Liver (tissue), 9 donors: ENCODE data around the gene FBXO10. TPM values are rescaled to one million over a fixed set of nuclear protein-coding genes. Genes with fewer than 3 reads are reported as not detected.

Experiments
- DNase-seq: peaks from one replicate; pipeline ENCODE4 v3.0.0-alpha.2; 2017; ENCODE audit warnings: low spot score
- H3K27ac ChIP-seq, 2 donors: one replicate each; pipeline ENCODE4 v1.7.0; 2013; ENCODE audit warnings: inconsistent platforms in 2 of 2, low read length in 2 of 2, control low read depth in 1 of 2, low read depth in 1 of 2, mild to moderate bottlenecking in 1 of 2
- H3K27me3 ChIP-seq, 4 donors: one replicate each; pipeline versions ENCODE4 v1.6.1 to v1.7.0; 2013; ENCODE audit warnings: low read length in 3 of 4, inconsistent platforms in 1 of 4, mild to moderate bottlenecking in 1 of 4, moderate library complexity in 1 of 4; ENCODE audit not compliant: control insufficient read depth in 4 of 4, insufficient read depth in 4 of 4
- H3K36me3 ChIP-seq, 4 donors: one replicate each; pipeline versions ENCODE4 v1.6.1 to v1.7.0; 2013; ENCODE audit warnings: low read length in 3 of 4, mild to moderate bottlenecking in 3 of 4, low read depth in 1 of 4, moderate library complexity in 1 of 4; ENCODE audit not compliant: control insufficient read depth in 4 of 4, insufficient read depth in 3 of 4
- H3K4me1 ChIP-seq, 4 donors: one replicate each; pipeline versions ENCODE4 v1.6.1 to v1.7.0; 2013; ENCODE audit warnings: low read length in 3 of 4, mild to moderate bottlenecking in 3 of 4, moderate library complexity in 1 of 4; ENCODE audit not compliant: control insufficient read depth in 4 of 4, insufficient read depth in 4 of 4
- H3K4me3 ChIP-seq, 3 donors: one replicate each; pipeline versions ENCODE4 v1.6.1 to v1.7.0; 2013; ENCODE audit warnings: low read length in 3 of 3, control low read depth in 1 of 3, low read depth in 1 of 3, mild to moderate bottlenecking in 1 of 3
- H3K9ac ChIP-seq, 2 donors: one replicate each; pipeline ENCODE4 v1.7.0; 2013; ENCODE audit warnings: low read length in 2 of 2, mild to moderate bottlenecking in 2 of 2, moderate library complexity in 2 of 2, control low read depth in 1 of 2, low read depth in 1 of 2
- H3K9me3 ChIP-seq, 4 donors: one replicate each; pipeline versions ENCODE4 v1.6.1 to v1.7.0; 2013; ENCODE audit warnings: low read length in 3 of 4; ENCODE audit not compliant: control insufficient read depth in 4 of 4
- FOXA1 ChIP-seq: IDR thresholded peaks from 2 replicates; pipeline ENCODE4 v1.6.1; 2016; ENCODE audit warnings: antibody characterized with exemption
- GABPA ChIP-seq, 2 donors: IDR thresholded peaks in 1 of 2; conservative IDR thresholded peaks in 1 of 2; 2 replicates each; pipeline ENCODE4 v1.6.1; 2016; ENCODE audit warnings: antibody characterized with exemption in 2 of 2, mild to moderate bottlenecking in 1 of 2, moderate library complexity in 1 of 2
- HNF4G ChIP-seq: IDR thresholded peaks from 2 replicates; pipeline ENCODE4 v1.6.1; 2016; ENCODE audit warnings: antibody characterized with exemption
- RAD21 ChIP-seq, 2 donors: IDR thresholded peaks; 2 replicates each; pipeline ENCODE4 v1.6.1; 2016; ENCODE audit warnings: antibody characterized with exemption in 2 of 2, mild to moderate bottlenecking in 2 of 2
- RXRA ChIP-seq, 2 donors: IDR thresholded peaks; 2 replicates each; pipeline ENCODE4 v1.6.1; 2017 to 2018; ENCODE audit warnings: antibody characterized with exemption in 2 of 2, mild to moderate bottlenecking in 1 of 2
- TAF1 ChIP-seq: conservative IDR thresholded peaks from 2 replicates; pipeline ENCODE4 v1.6.1; 2016; ENCODE audit warnings: antibody characterized with exemption, mild to moderate bottlenecking
- WGBS: extraction: QIAGEN DNeasy Blood & Tissue Kit; methylation state at CpG from one replicate; pipeline ENCODE4 v1.1.7; 2013; 5-methylcytosine and 5-hydroxymethylcytosine counted together
- polyA plus RNA-seq, 2 donors: library from polyadenylated mRNA; stranded (reverse) in 1 of 2; unstranded in 1 of 2; fragments of 200-250 nt in 1 of 2; fragments of >200 nt in 1 of 2; fragmentation: Nextera tagmentation in 1 of 2; extraction: Ambion mirVana in 1 of 2; gene quantifications; one replicate each; pipeline versions ENCODE4 v1.2.1 to v1.2.3, GENCODE V29; 2013 to 2015
- total RNA-seq, 2 donors: library from RNA; depleted of rRNA; stranded (reverse); fragments of >200 nt; gene quantifications; one replicate each; pipeline ENCODE4 v1.2.3, GENCODE V29; 2014
- TF ChIP-seq, protein P1 (sequence below): IDR thresholded peaks from 2 replicates; pipeline ENCODE4 v1.6.1; 2016; ENCODE audit warnings: antibody characterized with exemption
- TF ChIP-seq, protein P2 (sequence below): fragments of 150-350 bp; IDR thresholded peaks from 2 replicates; pipeline ENCODE4 v1.5.1; 2017; ENCODE audit warnings: improper control_type of control experiment, low read depth, low read length; ENCODE audit not compliant: missing input control
- TF ChIP-seq, protein P3 (sequence below): IDR thresholded peaks from 2 replicates; pipeline ENCODE4 v1.6.1; 2016; ENCODE audit warnings: antibody characterized with exemption
- TF ChIP-seq, protein P4 (sequence below): IDR thresholded peaks from 2 replicates; pipeline ENCODE4 v1.6.1; 2016; ENCODE audit warnings: antibody characterized with exemption, mild to moderate bottlenecking
- donor health status: healthy.
- donor health status: healthy.
- donor health status: healthy.
- donor health status: healthy.
- donor health status: healthy.

Gene FBXO10
- total and polyA plus RNA-seq, 4 donors, result 1.3 to 5.5 (median 4.1) TPM

DNA sequence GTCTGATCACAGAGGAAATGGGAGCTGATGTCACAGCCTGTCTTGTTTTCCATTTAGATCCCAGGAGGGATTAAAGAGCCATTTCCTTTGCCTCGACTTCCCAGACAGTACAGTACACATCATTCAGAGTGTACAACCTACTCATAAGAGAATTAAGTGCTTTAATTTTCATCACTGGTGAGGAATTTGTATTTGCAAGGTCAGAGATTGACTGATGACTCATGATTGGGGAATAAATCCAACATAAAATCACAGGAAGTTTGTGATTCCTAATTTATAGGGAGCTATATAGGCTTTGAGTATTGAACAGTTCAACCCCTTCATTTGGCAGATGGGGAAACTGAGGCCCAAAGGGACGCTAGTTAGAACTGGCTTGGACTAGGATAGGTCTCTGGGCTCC, 20.3 kb upstream of the FBXO10 start:
- H3K9me3 ChIP-seq, result no peaks in the 10 kb centered on the region
- H3K4me3 ChIP-seq, result no peak overlapping the region
- no peak overlapping the region for H3K9ac ChIP-seq
- no peak for DNase-seq
- WGBS, result 60% methylated on average over 2 of the region's 2 CpGs
- no peaks in the 10 kb centered on the region for H3K36me3 ChIP-seq
- peaks cover 0 to 2% (median 0%) of the 10 kb centered on the region in 4 donors for H3K27me3 ChIP-seq
- TF ChIP-seq TAF1 (no peak), FOXA1 (no peak)
- TF ChIP-seq, protein P1, sequence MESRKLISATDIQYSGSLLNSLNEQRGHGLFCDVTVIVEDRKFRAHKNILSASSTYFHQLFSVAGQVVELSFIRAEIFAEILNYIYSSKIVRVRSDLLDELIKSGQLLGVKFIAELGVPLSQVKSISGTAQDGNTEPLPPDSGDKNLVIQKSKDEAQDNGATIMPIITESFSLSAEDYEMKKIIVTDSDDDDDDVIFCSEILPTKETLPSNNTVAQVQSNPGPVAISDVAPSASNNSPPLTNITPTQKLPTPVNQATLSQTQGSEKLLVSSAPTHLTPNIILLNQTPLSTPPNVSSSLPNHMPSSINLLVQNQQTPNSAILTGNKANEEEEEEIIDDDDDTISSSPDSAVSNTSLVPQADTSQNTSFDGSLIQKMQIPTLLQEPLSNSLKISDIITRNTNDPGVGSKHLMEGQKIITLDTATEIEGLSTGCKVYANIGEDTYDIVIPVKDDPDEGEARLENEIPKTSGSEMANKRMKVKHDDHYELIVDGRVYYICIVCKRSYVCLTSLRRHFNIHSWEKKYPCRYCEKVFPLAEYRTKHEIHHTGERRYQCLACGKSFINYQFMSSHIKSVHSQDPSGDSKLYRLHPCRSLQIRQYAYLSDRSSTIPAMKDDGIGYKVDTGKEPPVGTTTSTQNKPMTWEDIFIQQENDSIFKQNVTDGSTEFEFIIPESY, result no peak
- TF ChIP-seq, protein P2, sequence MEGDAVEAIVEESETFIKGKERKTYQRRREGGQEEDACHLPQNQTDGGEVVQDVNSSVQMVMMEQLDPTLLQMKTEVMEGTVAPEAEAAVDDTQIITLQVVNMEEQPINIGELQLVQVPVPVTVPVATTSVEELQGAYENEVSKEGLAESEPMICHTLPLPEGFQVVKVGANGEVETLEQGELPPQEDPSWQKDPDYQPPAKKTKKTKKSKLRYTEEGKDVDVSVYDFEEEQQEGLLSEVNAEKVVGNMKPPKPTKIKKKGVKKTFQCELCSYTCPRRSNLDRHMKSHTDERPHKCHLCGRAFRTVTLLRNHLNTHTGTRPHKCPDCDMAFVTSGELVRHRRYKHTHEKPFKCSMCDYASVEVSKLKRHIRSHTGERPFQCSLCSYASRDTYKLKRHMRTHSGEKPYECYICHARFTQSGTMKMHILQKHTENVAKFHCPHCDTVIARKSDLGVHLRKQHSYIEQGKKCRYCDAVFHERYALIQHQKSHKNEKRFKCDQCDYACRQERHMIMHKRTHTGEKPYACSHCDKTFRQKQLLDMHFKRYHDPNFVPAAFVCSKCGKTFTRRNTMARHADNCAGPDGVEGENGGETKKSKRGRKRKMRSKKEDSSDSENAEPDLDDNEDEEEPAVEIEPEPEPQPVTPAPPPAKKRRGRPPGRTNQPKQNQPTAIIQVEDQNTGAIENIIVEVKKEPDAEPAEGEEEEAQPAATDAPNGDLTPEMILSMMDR, result no peak
- no peak overlapping the region for H3K27ac ChIP-seq
- peaks cover 2 to 11% (median 9%) of the 10 kb centered on the region in 4 donors for H3K4me1 ChIP-seq

DNA sequence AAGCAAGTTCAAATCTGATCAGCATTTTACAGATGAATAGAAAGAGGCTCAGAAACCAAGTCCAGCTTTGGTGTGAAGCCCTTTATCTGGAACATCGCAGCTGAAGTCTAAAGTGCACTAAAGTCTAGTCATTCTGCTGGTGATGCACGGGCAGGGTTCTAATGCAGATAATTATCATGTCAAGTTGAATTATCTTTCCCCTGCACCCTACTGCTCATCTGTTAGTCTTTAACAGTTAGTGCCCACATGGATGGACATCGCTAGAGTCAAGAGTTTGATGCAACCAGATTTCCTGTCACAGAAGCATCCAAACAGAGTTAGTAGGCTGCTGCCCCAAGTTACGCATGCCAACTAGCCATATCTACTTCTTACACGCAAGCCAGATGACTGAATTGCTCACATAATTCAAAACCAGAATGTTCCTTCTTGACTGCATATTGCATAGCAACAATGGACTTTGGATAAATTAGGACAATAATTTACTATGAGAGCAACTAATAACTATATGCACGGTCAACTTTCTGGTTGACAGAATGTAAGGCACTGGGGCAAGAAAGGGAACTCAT, 17.8 kb upstream of the FBXO10 start:
- Histone ChIP-seq H3K27ac (peak overlapping the region in 1 of 2 donors; percentile 46), H3K9ac (no peak overlapping the region), H3K4me1 (peaks cover 4 to 29% (median 26%) of the 10 kb centered on the region in 4 donors), H3K36me3 (no peaks in the 10 kb centered on the region), H3K9me3 (no peaks in the 10 kb centered on the region), H3K4me3 (no peak overlapping the region), H3K27me3 (peaks cover 0 to 2% (median 0%) of the 10 kb centered on the region in 4 donors)
- DNase-seq, result no peak
- 76% methylated on average over 6 of the region's 6 CpGs for WGBS
- TF ChIP-seq, protein P3, sequence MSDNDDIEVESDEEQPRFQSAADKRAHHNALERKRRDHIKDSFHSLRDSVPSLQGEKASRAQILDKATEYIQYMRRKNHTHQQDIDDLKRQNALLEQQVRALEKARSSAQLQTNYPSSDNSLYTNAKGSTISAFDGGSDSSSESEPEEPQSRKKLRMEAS, result no peak
- no peak for TF ChIP-seq GABPA (IDR thresholded peaks at IDR 0.05 in 1 of 2, conservative IDR thresholded peaks at IDR 0.05 in 1 of 2)

DNA sequence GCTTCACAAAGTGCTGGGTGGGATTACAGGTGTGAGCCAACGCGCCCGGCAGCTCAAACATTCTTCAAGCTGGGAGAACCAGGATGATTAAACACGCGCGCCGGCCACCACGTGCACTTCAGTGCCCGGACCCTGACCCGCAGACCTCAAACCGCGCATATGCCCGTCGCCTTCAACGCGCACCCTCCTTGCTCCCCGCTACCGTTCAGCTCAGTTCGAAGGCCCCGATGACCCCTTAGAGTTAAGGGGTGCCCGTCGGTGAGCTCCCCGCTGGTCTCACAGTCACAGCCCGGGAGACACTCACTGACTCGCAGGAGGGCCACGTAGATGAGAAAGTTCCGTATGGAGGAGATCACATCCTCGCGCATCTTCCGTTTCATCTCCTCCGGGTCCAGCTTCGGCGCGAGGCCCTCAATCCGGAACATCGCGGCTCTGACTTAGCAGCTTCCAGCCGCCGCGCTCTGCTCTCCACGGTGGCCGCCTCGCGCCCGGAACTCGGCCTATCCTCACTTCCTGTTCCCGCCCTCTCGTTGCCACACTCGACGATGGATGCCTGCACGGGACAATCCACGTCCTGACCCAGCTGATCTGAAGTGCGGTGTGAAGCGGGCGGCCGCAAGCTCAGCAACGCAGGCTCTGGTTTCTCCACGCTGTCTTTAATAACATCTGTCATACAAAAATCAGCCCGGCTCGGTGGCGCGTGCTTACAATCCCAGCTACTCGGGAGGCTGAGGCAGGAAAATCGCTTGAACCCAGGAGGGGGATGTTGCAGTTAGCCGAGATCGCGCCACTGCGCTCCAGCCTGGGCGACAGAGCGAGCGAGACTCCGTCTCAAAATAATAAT, 16.1 kb upstream of the FBXO10 start, which contains the start of gene TOMM5:
Gene TOMM5 (minus strand): TSS at position 490 of the 844 bp plus-strand sequence. CDS start 65 bp downstream, at position 425.
- Histone ChIP-seq H3K27me3 (peaks cover 0 to 2% (median 0%) of the 10 kb centered on the region in 4 donors), H3K36me3 (peaks cover 0 to 13% (median 9%) of the 10 kb centered on the region in 4 donors), H3K9ac (peak within 1 kb of the TSS; percentile 85 to 92), H3K4me3 (peak within 1 kb of the TSS; percentile 81 to 100 (median 96)), H3K4me1 (peaks cover 4 to 29% (median 26%) of the 10 kb centered on the region in 4 donors), H3K27ac (peak within 1 kb of the TSS; percentile 85 to 94), H3K9me3 (no peaks in the 10 kb centered on the region)
- DNase-seq, result peak; percentile 89
- under 1% methylated on average over 72 of the region's 72 CpGs for WGBS
- TF ChIP-seq, protein P3, result peak; percentile 96
- TF ChIP-seq RAD21 (IDR thresholded peaks at IDR 0.05), result peak in 1 of 2 donors; percentile 31
- TF ChIP-seq, protein P2, result no peak
- TF ChIP-seq, protein P4, sequence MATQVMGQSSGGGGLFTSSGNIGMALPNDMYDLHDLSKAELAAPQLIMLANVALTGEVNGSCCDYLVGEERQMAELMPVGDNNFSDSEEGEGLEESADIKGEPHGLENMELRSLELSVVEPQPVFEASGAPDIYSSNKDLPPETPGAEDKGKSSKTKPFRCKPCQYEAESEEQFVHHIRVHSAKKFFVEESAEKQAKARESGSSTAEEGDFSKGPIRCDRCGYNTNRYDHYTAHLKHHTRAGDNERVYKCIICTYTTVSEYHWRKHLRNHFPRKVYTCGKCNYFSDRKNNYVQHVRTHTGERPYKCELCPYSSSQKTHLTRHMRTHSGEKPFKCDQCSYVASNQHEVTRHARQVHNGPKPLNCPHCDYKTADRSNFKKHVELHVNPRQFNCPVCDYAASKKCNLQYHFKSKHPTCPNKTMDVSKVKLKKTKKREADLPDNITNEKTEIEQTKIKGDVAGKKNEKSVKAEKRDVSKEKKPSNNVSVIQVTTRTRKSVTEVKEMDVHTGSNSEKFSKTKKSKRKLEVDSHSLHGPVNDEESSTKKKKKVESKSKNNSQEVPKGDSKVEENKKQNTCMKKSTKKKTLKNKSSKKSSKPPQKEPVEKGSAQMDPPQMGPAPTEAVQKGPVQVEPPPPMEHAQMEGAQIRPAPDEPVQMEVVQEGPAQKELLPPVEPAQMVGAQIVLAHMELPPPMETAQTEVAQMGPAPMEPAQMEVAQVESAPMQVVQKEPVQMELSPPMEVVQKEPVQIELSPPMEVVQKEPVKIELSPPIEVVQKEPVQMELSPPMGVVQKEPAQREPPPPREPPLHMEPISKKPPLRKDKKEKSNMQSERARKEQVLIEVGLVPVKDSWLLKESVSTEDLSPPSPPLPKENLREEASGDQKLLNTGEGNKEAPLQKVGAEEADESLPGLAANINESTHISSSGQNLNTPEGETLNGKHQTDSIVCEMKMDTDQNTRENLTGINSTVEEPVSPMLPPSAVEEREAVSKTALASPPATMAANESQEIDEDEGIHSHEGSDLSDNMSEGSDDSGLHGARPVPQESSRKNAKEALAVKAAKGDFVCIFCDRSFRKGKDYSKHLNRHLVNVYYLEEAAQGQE, result peak; percentile 54
- TF ChIP-seq HNF4G, result no peak
- peak; percentile 22 for TF ChIP-seq FOXA1
- peak; percentile 66 to 76 for TF ChIP-seq RXRA (IDR thresholded peaks at IDR 0.05)
- TF ChIP-seq GABPA (IDR thresholded peaks at IDR 0.05 in 1 of 2, conservative IDR thresholded peaks at IDR 0.05 in 1 of 2), result peak; percentile 82 to 97
